Measurements from ENCODE around the gene PRKG1. TPM values are rescaled to one million over a fixed set of nuclear protein-coding genes. Genes with fewer than 3 reads are reported as not detected.

Gene PRKG1
- total and polyA plus RNA-seq, 2 donors (not counting 1 experiment from before 2014, with no cell fraction given): not detected

DNA sequence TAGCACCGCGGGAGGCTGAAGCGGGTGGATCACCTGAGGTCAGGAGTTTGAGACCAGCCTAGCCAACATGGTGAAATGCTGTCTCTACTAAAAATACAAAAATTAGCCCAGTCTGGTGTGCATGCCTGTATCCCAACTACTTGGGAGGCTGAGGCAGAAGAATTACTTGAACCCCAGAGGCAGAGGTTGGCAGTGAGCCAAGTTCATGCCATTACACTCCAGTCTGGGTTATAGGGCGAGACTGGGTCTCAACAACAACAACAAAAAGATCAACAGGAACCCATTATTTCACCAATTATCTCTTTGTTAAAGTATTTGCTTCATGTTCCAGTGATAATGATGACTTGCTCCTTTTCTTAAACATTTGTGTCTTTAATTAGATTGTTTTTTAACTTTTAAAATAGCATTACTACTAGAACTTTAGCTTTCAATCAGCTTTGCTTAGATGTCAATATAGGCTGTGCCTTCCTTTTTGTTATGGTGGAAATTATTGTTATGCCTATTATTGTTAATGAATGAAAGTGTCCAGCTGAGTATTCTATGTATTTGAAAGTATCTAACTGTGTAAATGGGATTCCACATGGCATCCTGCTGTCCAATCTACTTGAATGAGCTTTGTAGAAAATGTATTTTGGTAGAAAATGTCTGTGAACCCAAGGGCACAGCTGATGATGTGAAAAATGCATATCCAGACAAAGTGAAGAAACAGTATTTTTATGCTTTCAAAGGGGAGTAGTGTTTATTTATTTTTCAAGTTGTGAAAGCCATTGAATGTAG, 686.8 kb downstream of the PRKG1 start:
- H3K9me3 Mint-ChIP-seq (ENCODE audit: insufficient read depth): no peaks in the 10 kb centered on the region
- POLR2A ChIA-PET: no interaction called here
- H3K79me2 ChIP-seq (ENCODE audit: control insufficient read depth, insufficient read depth, low read length): no peaks in the 10 kb centered on the region

GRCh38 chr10:51763746-51764145, 689.5 kb downstream of the PRKG1 start:
- POLR2A ChIA-PET: no interaction called here
- intact Hi-C loops (cut with micrococcal nuclease): no loop called here
- Histone ChIP-seq H3K4me2 (replicated peaks; ENCODE audit: low read depth, low read length, poor library complexity, severe bottlenecking) (no peak overlapping the region), H2AFZ (ENCODE audit: insufficient read depth, low read depth, low read length, poor library complexity, severe bottlenecking) (no peak overlapping the region), H3K79me2 (ENCODE audit: control insufficient read depth, insufficient read depth, low read length) (no peaks in the 10 kb centered on the region), H3K27me3 (replicated peaks in 1 of 4; ENCODE audit: control extremely low read depth in 1 of 4, control insufficient read depth in 3 of 4, insufficient read depth in 4 of 4, low read length in 3 of 4) (no peaks in the 10 kb centered on the region), H3K4me3 (ENCODE audit: control extremely low read depth in 1 of 5, extremely low read depth in 1 of 5, insufficient read depth in 1 of 5, low read depth in 2 of 5, low read length in 4 of 5) (no peak overlapping the region), H4K20me1 (ENCODE audit: control insufficient read depth, insufficient read depth, low read length, poor library complexity, severe bottlenecking) (no peaks in the 10 kb centered on the region), H3K9me3 (ENCODE audit: control extremely low read depth in 1 of 3, control insufficient read depth in 2 of 3, insufficient read depth in 1 of 3, low read length in 2 of 3) (peaks cover 0 to 4% (median 0%) of the 10 kb centered on the region in 3 donors), H3K36me3 (replicated peaks in 1 of 2; ENCODE audit: control extremely low read depth in 1 of 2, control insufficient read depth in 1 of 2, extremely low read depth in 1 of 2, insufficient read depth in 2 of 2, low read length in 1 of 2) (no peaks in the 10 kb centered on the region), H3K9ac (ENCODE audit: low read length) (no peak overlapping the region), H3K27ac (ENCODE audit: low read length in 2 of 2) (no peak overlapping the region), H3K4me1 (ENCODE audit: control insufficient read depth in 2 of 2, insufficient read depth in 2 of 2, low read length in 2 of 2) (no peaks in the 10 kb centered on the region)
- Mint-ChIP-seq H3K27ac (no peak overlapping the region), H3K4me1 (no peaks in the 10 kb centered on the region), H3K9me3 (ENCODE audit: insufficient read depth) (peaks cover 5% of the 10 kb centered on the region), H3K27me3 (peaks cover 10% of the 10 kb centered on the region), H3K4me3 (no peak overlapping the region)
- TF ChIP-seq EZH2 (IDR thresholded peaks at IDR 0.05; ENCODE audit: borderline replicate concordance, insufficient read depth, low read depth, low read length, poor library complexity, severe bottlenecking): no peak
- TF ChIP-seq, protein P1, sequence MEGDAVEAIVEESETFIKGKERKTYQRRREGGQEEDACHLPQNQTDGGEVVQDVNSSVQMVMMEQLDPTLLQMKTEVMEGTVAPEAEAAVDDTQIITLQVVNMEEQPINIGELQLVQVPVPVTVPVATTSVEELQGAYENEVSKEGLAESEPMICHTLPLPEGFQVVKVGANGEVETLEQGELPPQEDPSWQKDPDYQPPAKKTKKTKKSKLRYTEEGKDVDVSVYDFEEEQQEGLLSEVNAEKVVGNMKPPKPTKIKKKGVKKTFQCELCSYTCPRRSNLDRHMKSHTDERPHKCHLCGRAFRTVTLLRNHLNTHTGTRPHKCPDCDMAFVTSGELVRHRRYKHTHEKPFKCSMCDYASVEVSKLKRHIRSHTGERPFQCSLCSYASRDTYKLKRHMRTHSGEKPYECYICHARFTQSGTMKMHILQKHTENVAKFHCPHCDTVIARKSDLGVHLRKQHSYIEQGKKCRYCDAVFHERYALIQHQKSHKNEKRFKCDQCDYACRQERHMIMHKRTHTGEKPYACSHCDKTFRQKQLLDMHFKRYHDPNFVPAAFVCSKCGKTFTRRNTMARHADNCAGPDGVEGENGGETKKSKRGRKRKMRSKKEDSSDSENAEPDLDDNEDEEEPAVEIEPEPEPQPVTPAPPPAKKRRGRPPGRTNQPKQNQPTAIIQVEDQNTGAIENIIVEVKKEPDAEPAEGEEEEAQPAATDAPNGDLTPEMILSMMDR (IDR thresholded peaks at IDR 0.05): no peak
- ATAC-seq (ENCODE audit: low read depth) (no peak), DNase-seq (no peak)
- CTCF ChIA-PET: no interaction called here

More for the DNA sequence above, 686.8 kb downstream of the PRKG1 start:
- DNase-seq: no peak
- H3K4me3 Mint-ChIP-seq: no peak overlapping the region
- H3K4me1 Mint-ChIP-seq: no peaks in the 10 kb centered on the region
- H3K27ac ChIP-seq (ENCODE audit: low read length in 2 of 2): no peak overlapping the region
- intact Hi-C loops (cut with micrococcal nuclease): no loop called here
- TF ChIP-seq EZH2 (IDR thresholded peaks at IDR 0.05; ENCODE audit: borderline replicate concordance, insufficient read depth, low read depth, low read length, poor library complexity, severe bottlenecking): no peak
- TF ChIP-seq, protein P1 (IDR thresholded peaks at IDR 0.05): no peak
- no peaks in the 10 kb centered on the region for H3K27me3 ChIP-seq (replicated peaks in 1 of 4; ENCODE audit: control extremely low read depth in 1 of 4, control insufficient read depth in 3 of 4, insufficient read depth in 4 of 4, low read length in 3 of 4)
- no peaks in the 10 kb centered on the region for H4K20me1 ChIP-seq (ENCODE audit: control insufficient read depth, insufficient read depth, low read length, poor library complexity, severe bottlenecking)
- H3K4me3 ChIP-seq (ENCODE audit: control extremely low read depth in 1 of 5, extremely low read depth in 1 of 5, insufficient read depth in 1 of 5, low read depth in 2 of 5, low read length in 4 of 5): no peak overlapping the region
- peaks cover 0 to 4% (median 0%) of the 10 kb centered on the region in 3 donors for H3K9me3 ChIP-seq (ENCODE audit: control extremely low read depth in 1 of 3, control insufficient read depth in 2 of 3, insufficient read depth in 1 of 3, low read length in 2 of 3)
- no peak for ATAC-seq (ENCODE audit: low read depth)
- H2AFZ ChIP-seq (ENCODE audit: insufficient read depth, low read depth, low read length, poor library complexity, severe bottlenecking): no peak overlapping the region
- H3K27ac Mint-ChIP-seq: no peak overlapping the region
- H3K27me3 Mint-ChIP-seq: peaks cover 4% of the 10 kb centered on the region
- H3K9ac ChIP-seq (ENCODE audit: low read length): no peak overlapping the region
- CTCF ChIA-PET: no interaction called here
- WGBS (ENCODE audit: insufficient coverage): 100% methylated on average over 3 of the region's 4 CpGs
- no peak overlapping the region for H3K4me2 ChIP-seq (replicated peaks; ENCODE audit: low read depth, low read length, poor library complexity, severe bottlenecking)
- H3K4me1 ChIP-seq (ENCODE audit: control insufficient read depth in 2 of 2, insufficient read depth in 2 of 2, low read length in 2 of 2): no peaks in the 10 kb centered on the region
- H3K36me3 ChIP-seq (replicated peaks in 1 of 2; ENCODE audit: control extremely low read depth in 1 of 2, control insufficient read depth in 1 of 2, extremely low read depth in 1 of 2, insufficient read depth in 2 of 2, low read length in 1 of 2): no peaks in the 10 kb centered on the region

All from B cell (primary cell).